Astrocyte of the cerebellum (primary cell): ENCODE data around the gene AAGAB.

ENCODE experiments used
- DNase-seq: peaks from one replicate; pipeline ENCODE4 v3.0.0-alpha.2; 2011; ENCODE audit warnings: low read depth
- H3K4me3 ChIP-seq: 2 replicates; pipeline ENCODE4 v1.5.1; 2011; ENCODE audit warnings: mild to moderate bottlenecking, low read depth, low read length, moderate library complexity
- in situ Hi-C: cut with HindIII; loops from 2 replicates; pipeline ENCODE4 v1.10.0; 2017; ENCODE audit warnings: low sequenced_read_pairs
- TF ChIP-seq, protein P1 (sequence below): IDR thresholded peaks from 2 replicates; pipeline ENCODE4 v1.5.1; 2012; ENCODE audit warnings: low read length, low read depth, moderate library complexity, mild to moderate bottlenecking; ENCODE audit errors: missing control alignments

The AAGAB gene

DNA sequence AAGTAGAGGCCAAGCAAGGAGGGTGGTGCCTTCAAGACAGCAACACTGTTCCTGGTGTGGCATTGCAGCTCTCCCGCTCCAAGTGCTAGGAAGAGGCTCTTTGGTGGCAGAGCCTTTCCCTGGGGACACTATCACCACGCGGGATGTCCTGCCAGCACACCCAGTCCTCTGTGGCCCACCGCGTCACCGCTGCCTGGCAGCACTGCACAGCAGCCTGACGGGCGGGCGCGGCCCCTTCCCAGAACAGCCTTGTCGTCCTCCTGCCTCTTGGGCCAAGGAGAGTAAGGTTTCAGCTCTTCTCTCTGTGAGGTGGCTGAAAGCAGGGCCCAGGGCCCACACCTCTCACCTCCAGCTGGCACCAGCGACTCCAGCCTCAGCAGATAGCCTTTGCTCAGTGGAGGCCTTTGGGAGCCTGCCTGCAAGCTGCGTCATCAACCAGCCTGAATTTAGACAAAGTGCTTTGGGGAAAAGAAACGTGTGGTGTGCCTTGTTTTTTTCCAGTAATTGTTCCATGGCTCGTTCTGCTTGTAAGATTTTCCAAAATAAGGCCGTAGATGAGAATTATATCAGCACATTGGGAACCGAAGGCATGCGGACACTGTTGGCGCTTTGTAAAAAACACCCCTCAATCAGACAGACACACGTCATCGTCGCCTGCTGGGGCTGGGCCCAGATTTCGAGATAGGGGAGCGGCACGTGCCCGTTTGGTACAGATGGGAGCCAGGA, 65.0 kb downstream of the AAGAB start:
- TF ChIP-seq, protein P1, sequence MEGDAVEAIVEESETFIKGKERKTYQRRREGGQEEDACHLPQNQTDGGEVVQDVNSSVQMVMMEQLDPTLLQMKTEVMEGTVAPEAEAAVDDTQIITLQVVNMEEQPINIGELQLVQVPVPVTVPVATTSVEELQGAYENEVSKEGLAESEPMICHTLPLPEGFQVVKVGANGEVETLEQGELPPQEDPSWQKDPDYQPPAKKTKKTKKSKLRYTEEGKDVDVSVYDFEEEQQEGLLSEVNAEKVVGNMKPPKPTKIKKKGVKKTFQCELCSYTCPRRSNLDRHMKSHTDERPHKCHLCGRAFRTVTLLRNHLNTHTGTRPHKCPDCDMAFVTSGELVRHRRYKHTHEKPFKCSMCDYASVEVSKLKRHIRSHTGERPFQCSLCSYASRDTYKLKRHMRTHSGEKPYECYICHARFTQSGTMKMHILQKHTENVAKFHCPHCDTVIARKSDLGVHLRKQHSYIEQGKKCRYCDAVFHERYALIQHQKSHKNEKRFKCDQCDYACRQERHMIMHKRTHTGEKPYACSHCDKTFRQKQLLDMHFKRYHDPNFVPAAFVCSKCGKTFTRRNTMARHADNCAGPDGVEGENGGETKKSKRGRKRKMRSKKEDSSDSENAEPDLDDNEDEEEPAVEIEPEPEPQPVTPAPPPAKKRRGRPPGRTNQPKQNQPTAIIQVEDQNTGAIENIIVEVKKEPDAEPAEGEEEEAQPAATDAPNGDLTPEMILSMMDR, result no peak
- no peak overlapping the region for H3K4me3 ChIP-seq
- DNase-seq, result no peak
- in situ Hi-C loops, result no loop called here

DNA sequence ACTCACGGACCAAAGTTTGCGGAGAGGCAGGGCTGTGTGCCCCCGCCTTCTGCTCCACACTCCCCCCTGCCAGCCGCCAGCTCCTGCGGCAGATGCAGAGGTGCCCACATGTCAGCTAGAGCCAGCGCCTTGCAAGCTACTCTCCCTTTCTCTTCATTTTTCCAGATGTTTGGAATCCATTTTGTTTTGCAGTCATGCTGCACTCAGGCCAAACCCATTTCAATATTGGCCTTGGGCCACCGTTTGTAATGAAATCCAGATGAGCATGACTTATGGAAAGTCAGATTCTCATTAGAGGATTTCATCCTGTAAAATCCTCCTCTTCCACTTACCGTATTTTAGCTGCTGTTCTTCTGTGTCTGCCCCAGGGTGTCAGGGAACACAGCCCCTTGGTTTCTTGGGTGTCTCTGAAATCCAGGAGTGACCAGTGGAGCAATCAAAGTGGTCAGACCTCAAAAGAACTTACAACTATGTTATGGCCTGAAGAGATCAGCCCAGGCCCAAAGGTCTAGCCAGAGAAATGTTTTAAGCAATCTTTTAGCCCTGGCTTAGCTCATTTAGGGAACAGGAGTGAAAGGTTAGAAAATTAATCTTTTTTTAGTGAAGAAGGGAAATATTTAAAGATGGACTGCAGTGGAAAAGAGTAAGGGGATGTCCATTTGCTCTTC, 65.8 kb downstream of the AAGAB start:
- TF ChIP-seq, protein P1, result no peak
- H3K4me3 ChIP-seq, result no peak overlapping the region
- peak; percentile 80 for DNase-seq
- in situ Hi-C loops, result no loop called here

DNA sequence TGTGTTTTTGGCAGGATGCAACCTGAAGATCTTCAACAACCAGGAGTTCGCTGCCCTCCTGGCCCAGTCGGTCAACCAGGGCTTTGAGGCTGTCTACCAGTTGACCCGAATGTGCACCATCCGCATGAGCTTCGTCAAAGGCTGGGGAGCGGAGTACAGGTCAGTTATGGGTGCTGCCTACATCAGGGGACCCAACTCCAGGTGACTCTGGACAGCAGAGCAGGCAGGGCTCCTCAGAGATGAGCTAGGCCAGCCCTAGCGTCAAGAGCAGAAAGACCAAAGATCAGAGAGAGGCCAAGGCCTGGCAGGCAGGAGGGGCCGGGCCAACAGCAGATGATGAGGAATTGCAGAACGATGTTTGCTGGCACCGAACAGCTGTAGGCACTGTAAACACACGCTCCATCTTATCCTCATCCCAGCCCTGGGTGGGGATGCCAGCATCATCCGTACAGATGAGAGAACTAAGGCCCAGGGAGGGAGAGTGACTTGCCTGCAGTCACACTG, 67.1 kb downstream of the AAGAB start:
- DNase-seq, result no peak
- in situ Hi-C loops, result no loop called here
- no peak overlapping the region for H3K4me3 ChIP-seq
- TF ChIP-seq, protein P1, result no peak

DNA sequence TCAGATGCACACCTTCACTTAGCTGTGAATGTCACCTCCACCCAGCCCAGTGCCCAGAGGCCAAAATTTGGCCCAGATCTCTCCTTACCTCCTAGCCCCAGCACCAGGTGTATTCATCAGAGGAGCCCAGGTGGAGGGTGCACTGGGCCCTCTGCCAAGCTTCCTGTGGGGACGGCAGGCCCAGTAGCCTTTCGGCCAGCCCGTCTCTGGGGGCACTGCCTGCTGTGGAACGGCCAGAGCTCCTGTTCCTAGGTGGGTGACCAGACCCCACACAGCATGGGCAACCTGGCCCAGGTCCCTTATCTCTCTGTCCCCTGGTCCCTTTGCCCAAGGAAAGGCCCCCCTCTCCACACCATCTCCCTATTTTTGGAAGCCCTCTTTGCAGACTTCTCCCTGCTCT, 67.8 kb downstream of the AAGAB start:
- DNase-seq, result no peak
- no peak overlapping the region for H3K4me3 ChIP-seq
- in situ Hi-C loops, result no loop called here
- TF ChIP-seq, protein P1, result no peak

DNA sequence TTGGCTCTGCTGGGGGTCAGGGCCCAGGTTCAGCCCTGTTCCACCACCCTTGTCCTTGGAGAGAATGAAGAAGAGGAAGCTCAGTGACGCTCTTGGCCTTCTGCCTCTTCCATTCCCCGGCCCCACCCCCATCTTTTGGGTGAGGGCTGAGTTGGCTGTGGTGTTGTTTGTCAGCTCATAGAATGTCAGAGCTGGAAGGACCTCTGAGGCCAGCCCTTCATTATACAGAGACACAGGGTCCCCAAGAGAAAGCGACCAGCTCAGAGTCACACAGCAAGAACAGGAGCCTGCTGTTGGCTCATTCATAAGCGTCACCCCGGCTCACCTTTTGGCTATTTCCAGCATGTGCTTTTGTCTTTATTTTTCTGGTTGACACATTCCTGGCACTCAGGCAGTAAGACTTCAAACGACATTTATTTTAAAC, 68.2 kb downstream of the AAGAB start:
- no peak overlapping the region for H3K4me3 ChIP-seq
- TF ChIP-seq, protein P1, result no peak
- in situ Hi-C loops, result no loop called here
- no peak for DNase-seq

DNA sequence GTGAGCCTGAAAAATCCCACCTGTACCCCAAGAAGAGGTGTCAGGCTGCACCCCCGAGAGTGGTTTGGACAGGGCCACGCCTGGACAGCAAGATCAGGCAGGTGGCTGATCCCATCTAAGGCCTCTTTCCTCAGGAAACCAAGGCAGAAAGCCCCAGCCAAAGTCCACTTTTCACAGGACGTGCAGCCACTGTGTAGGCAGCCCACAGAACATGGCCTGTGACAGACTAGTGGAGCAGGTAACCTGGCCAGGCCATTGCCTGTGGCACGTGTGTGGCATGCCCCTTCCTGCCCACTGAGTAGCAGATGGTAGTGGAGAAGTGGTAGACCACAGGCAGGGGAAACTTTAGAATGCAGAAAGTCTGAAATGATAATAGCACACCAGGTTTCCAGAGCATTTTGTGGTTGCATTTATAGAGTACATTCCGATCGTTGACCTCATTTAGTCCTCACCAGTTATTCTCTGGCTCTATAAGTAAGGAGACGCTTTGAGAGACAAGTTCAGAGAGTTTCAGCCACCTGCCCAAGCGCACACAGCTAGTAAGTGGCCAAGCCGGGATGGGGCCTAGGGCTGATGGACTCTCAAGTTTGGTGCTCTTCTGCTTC, 68.7 kb downstream of the AAGAB start:
- peak; percentile 68 for DNase-seq

More for the DNA sequence above, 68.7 kb downstream of the AAGAB start:
- no peak overlapping the region for H3K4me3 ChIP-seq
- in situ Hi-C loops, result no loop called here
- TF ChIP-seq, protein P1, result no peak
